Loucy (cell line): ENCODE results near the gene RPL13.

Experiments used
- CTCF ChIP-seq: fragments of 200-600 bp; sonication (generic); conservative IDR thresholded peaks from 2 replicates; pipeline ENCODE4 v1.5.1; 2014; ENCODE audit warnings: mild to moderate bottlenecking, antibody characterized with exemption, low read length
- EZH2phosphoT487 ChIP-seq: fragments of 200-600 bp; IDR thresholded peaks from 2 replicates; pipeline ENCODE4 v1.6.1; 2018; ENCODE audit warnings: antibody characterized with exemption, mild to moderate bottlenecking, moderate library complexity, borderline replicate concordance

DNA sequence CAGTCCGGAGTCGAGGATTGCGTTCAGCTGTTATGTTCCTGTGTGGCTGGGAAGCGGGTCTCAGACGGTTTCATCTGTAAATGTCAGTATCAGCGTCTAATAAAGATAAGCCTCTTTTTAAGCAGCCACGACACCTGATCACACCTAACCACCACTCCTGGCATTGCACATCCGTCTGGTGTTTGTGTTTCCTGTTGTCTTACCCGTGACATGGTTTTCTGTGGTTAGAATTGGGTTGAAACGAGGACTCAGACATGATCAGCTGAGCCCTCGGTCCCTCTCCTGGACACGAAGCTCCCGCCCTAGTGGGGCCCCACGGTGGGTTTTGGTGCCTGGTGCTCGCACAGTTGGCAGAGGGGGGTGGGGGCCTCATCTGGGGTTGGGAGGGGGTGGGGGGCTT, 33.4 kb downstream of the RPL13 start:
- TF ChIP-seq CTCF (no peak), EZH2phosphoT487 (no peak)
